ENCODE measurements around the gene OR5B17. TPM values are rescaled to one million over a fixed set of nuclear protein-coding genes. Genes with fewer than 3 reads are reported as not detected.

The OR5B17 gene
- total and polyA plus RNA-seq, 2 of the 13 experiments (the other 11 are each of a cell fraction or from before 2014, with no cell fraction given), result not detected

GRCh38 chr11:58330861-58331260 lies 28.0 kb downstream of the OR5B17 start (continued):
- TF ChIP-seq, protein P1, sequence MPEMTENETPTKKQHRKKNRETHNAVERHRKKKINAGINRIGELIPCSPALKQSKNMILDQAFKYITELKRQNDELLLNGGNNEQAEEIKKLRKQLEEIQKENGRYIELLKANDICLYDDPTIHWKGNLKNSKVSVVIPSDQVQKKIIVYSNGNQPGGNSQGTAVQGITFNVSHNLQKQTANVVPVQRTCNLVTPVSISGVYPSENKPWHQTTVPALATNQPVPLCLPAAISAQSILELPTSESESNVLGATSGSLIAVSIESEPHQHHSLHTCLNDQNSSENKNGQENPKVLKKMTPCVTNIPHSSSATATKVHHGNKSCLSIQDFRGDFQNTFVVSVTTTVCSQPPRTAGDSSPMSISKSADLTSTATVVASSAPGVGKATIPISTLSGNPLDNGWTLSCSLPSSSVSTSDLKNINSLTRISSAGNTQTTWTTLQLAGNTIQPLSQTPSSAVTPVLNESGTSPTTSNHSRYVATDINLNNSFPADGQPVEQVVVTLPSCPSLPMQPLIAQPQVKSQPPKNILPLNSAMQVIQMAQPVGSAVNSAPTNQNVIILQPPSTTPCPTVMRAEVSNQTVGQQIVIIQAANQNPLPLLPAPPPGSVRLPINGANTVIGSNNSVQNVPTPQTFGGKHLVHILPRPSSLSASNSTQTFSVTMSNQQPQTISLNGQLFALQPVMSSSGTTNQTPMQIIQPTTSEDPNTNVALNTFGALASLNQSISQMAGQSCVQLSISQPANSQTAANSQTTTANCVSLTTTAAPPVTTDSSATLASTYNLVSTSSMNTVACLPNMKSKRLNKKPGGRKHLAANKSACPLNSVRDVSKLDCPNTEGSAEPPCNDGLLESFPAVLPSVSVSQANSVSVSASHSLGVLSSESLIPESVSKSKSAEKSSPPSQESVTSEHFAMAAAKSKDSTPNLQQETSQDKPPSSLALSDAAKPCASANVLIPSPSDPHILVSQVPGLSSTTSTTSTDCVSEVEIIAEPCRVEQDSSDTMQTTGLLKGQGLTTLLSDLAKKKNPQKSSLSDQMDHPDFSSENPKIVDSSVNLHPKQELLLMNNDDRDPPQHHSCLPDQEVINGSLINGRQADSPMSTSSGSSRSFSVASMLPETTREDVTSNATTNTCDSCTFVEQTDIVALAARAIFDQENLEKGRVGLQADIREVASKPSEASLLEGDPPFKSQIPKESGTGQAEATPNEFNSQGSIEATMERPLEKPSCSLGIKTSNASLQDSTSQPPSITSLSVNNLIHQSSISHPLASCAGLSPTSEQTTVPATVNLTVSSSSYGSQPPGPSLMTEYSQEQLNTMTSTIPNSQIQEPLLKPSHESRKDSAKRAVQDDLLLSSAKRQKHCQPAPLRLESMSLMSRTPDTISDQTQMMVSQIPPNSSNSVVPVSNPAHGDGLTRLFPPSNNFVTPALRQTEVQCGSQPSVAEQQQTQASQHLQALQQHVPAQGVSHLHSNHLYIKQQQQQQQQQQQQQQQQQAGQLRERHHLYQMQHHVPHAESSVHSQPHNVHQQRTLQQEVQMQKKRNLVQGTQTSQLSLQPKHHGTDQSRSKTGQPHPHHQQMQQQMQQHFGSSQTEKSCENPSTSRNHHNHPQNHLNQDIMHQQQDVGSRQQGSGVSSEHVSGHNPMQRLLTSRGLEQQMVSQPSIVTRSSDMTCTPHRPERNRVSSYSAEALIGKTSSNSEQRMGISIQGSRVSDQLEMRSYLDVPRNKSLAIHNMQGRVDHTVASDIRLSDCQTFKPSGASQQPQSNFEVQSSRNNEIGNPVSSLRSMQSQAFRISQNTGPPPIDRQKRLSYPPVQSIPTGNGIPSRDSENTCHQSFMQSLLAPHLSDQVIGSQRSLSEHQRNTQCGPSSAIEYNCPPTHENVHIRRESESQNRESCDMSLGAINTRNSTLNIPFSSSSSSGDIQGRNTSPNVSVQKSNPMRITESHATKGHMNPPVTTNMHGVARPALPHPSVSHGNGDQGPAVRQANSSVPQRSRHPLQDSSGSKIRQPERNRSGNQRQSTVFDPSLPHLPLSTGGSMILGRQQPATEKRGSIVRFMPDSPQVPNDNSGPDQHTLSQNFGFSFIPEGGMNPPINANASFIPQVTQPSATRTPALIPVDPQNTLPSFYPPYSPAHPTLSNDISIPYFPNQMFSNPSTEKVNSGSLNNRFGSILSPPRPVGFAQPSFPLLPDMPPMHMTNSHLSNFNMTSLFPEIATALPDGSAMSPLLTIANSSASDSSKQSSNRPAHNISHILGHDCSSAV (CRISPR knock-in tag; IDR thresholded peaks at IDR 0.05; ENCODE audit: borderline replicate concordance), result no peak

- 30% methylated on average over 3 of the region's 3 CpGs for WGBS (ENCODE audit: low lambda C conversion rate)
- no peak for DNase-seq (ENCODE audit: low spot score)
- Histone ChIP-seq H3K4me1 (ENCODE audit: insufficient read depth, low read length) (no peaks in the 10 kb centered on the region), H3K27ac (ENCODE audit: extremely low read length, insufficient read depth, low read length) (no peak overlapping the region), H3K9me3 (ENCODE audit: low read length) (no peaks in the 10 kb centered on the region), H3K79me2 (ENCODE audit: insufficient read depth, low read length) (no peaks in the 10 kb centered on the region), H3K9ac (ENCODE audit: insufficient read depth, low read depth, low read length) (no peak overlapping the region), H3K36me3 (replicated peaks in 1 of 2; ENCODE audit: control insufficient read depth in 1 of 2, insufficient read depth in 2 of 2, low read length in 2 of 2) (no peaks in the 10 kb centered on the region), H3K4me3 (replicated peaks in 1 of 3; ENCODE audit: insufficient read depth in 1 of 3, low read depth in 2 of 3, low read length in 3 of 3) (no peak overlapping the region), H4K20me1 (ENCODE audit: insufficient read depth, low read length) (no peaks in the 10 kb centered on the region), H2AFZ (ENCODE audit: low read length) (no peak overlapping the region), H3K4me2 (ENCODE audit: low read depth, low read length) (no peak overlapping the region), H3K27me3 (ENCODE audit: control insufficient read depth in 1 of 2, insufficient read depth in 2 of 2, low read length in 2 of 2) (no peaks in the 10 kb centered on the region)
- in situ Hi-C loops (cut with HindIII; ENCODE audit: extremely low pct_ligation_motif_present, low pct_unique_long_range_greater_than_20kb), result no loop called here
- intact Hi-C loops (cut with micrococcal nuclease; ENCODE audit: unreplicated experiment), result no loop called here
- ATAC-seq, result no peak
- ChIA-PET POLR2A (no interaction called here), CTCF (ENCODE audit: low intra/inter-chr PET ratio, low total read pairs) (no interaction called here)
- FAIRE-seq, result no peak
- TF ChIP-seq MTF1 (CRISPR knock-in tag; IDR thresholded peaks at IDR 0.05) (no peak), SOX6 (IDR thresholded peaks at IDR 0.05) (no peak), SOX6 (CRISPR knock-in tag; IDR thresholded peaks at IDR 0.05) (no peak), NRL (CRISPR knock-in tag; IDR thresholded peaks at IDR 0.05; ENCODE audit: borderline replicate concordance) (no peak), ZNF17 (CRISPR knock-in tag; IDR thresholded peaks at IDR 0.05) (no peak), KDM1A (CRISPR knock-in tag; IDR thresholded peaks at IDR 0.05) (no peak), ZNF256 (CRISPR knock-in tag; conservative IDR thresholded peaks at IDR 0.05) (no peak), ZMAT3 (CRISPR knock-in tag; conservative IDR thresholded peaks at IDR 0.05) (no peak)
- no TSS peak for BruUV-seq (replicated peaks)
Observed at GRCh38 chr11:58318532-58318931, 40.3 kb downstream of the OR5B17 start.

All from HepG2 (cell line).